Measurements from ENCODE around the gene GPAT3.

GPAT3 gene

GRCh38 chr4:83569429-83569828 lies 33.5 kb downstream of the GPAT3 start:
- no peak for TF ChIP-seq EZH2phosphoT487 (IDR thresholded peaks at IDR 0.05; ENCODE audit: borderline replicate concordance)
- TF ChIP-seq, protein P1, sequence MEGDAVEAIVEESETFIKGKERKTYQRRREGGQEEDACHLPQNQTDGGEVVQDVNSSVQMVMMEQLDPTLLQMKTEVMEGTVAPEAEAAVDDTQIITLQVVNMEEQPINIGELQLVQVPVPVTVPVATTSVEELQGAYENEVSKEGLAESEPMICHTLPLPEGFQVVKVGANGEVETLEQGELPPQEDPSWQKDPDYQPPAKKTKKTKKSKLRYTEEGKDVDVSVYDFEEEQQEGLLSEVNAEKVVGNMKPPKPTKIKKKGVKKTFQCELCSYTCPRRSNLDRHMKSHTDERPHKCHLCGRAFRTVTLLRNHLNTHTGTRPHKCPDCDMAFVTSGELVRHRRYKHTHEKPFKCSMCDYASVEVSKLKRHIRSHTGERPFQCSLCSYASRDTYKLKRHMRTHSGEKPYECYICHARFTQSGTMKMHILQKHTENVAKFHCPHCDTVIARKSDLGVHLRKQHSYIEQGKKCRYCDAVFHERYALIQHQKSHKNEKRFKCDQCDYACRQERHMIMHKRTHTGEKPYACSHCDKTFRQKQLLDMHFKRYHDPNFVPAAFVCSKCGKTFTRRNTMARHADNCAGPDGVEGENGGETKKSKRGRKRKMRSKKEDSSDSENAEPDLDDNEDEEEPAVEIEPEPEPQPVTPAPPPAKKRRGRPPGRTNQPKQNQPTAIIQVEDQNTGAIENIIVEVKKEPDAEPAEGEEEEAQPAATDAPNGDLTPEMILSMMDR (conservative IDR thresholded peaks at IDR 0.05; ENCODE audit: low read length) = no peak
- Histone ChIP-seq H3K9ac (ENCODE audit: low read depth, low read length, poor library complexity, severe bottlenecking) (no peak overlapping the region), H3K9me3 (ENCODE audit: insufficient read depth, low read depth, low read length) (no peaks in the 10 kb centered on the region), H3K27me3 (ENCODE audit: insufficient read depth, low read length, poor library complexity, severe bottlenecking) (no peaks in the 10 kb centered on the region), H2AFZ (ENCODE audit: low read length) (no peak overlapping the region), H3F3A (ENCODE audit: low read depth) (no peaks in the 10 kb centered on the region), H3K4me3 (ENCODE audit: low read length, poor library complexity, severe bottlenecking) (no peak overlapping the region), H3K79me2 (ENCODE audit: insufficient read depth, low read length) (no peaks in the 10 kb centered on the region), H3K9me2 (replicated peaks; ENCODE audit: low read depth, low read length) (no peaks in the 10 kb centered on the region), H3K4me2 (ENCODE audit: low read depth, low read length, poor library complexity, severe bottlenecking) (no peak overlapping the region), H3K4me1 (ENCODE audit: insufficient read depth, low read length, poor library complexity, severe bottlenecking) (no peaks in the 10 kb centered on the region), H3K36me3 (ENCODE audit: insufficient read depth, low read length) (no peaks in the 10 kb centered on the region), H4K20me1 (ENCODE audit: insufficient read depth, low read length, poor library complexity, severe bottlenecking) (no peaks in the 10 kb centered on the region)

DNA sequence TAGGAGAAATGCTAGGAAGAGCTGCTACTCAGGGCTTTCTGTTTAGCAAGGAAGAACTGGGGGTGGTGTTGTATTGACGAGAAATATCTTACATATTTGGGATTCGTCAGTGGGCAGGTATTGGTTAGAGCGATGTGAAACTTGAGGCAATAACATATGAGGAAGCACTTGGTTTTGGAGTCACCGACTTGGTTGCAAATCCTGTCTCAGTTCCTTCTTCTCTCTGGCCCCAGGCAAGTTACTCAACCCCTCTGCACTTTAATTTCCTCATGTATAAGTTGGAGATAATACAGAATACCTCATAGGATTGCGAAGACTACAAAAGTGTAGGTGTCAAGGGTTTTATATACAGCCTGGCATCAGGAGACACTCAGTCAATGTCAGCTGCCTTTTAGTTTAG lies 34.1 kb downstream of the GPAT3 start:
- Histone ChIP-seq H3K36me3 (ENCODE audit: insufficient read depth, low read length) (no peaks in the 10 kb centered on the region), H3K27me3 (ENCODE audit: insufficient read depth, low read length, poor library complexity, severe bottlenecking) (no peaks in the 10 kb centered on the region), H3K4me3 (ENCODE audit: low read length, poor library complexity, severe bottlenecking) (no peak overlapping the region), H3K9me2 (replicated peaks; ENCODE audit: low read depth, low read length) (no peaks in the 10 kb centered on the region), H3K9me3 (ENCODE audit: insufficient read depth, low read depth, low read length) (no peaks in the 10 kb centered on the region), H3K4me2 (ENCODE audit: low read depth, low read length, poor library complexity, severe bottlenecking) (no peak overlapping the region), H3F3A (ENCODE audit: low read depth) (no peaks in the 10 kb centered on the region), H3K79me2 (ENCODE audit: insufficient read depth, low read length) (no peaks in the 10 kb centered on the region), H3K9ac (ENCODE audit: low read depth, low read length, poor library complexity, severe bottlenecking) (no peak overlapping the region), H2AFZ (ENCODE audit: low read length) (no peak overlapping the region), H4K20me1 (ENCODE audit: insufficient read depth, low read length, poor library complexity, severe bottlenecking) (no peaks in the 10 kb centered on the region), H3K4me1 (ENCODE audit: insufficient read depth, low read length, poor library complexity, severe bottlenecking) (no peaks in the 10 kb centered on the region)
- TF ChIP-seq EZH2phosphoT487 (IDR thresholded peaks at IDR 0.05; ENCODE audit: borderline replicate concordance) = no peak
- TF ChIP-seq, protein P1 (conservative IDR thresholded peaks at IDR 0.05; ENCODE audit: low read length) = no peak

GRCh38 chr4:83572848-83573247 lies 36.9 kb downstream of the GPAT3 start:
- Histone ChIP-seq H3K4me1 (ENCODE audit: insufficient read depth, low read length, poor library complexity, severe bottlenecking) (no peaks in the 10 kb centered on the region), H3F3A (ENCODE audit: low read depth) (no peaks in the 10 kb centered on the region), H3K4me2 (ENCODE audit: low read depth, low read length, poor library complexity, severe bottlenecking) (no peak overlapping the region), H3K36me3 (ENCODE audit: insufficient read depth, low read length) (no peaks in the 10 kb centered on the region), H3K9me2 (replicated peaks; ENCODE audit: low read depth, low read length) (no peaks in the 10 kb centered on the region), H3K9me3 (ENCODE audit: insufficient read depth, low read depth, low read length) (no peaks in the 10 kb centered on the region), H3K27me3 (ENCODE audit: insufficient read depth, low read length, poor library complexity, severe bottlenecking) (no peaks in the 10 kb centered on the region), H3K4me3 (ENCODE audit: low read length, poor library complexity, severe bottlenecking) (no peak overlapping the region), H4K20me1 (ENCODE audit: insufficient read depth, low read length, poor library complexity, severe bottlenecking) (no peaks in the 10 kb centered on the region), H3K79me2 (ENCODE audit: insufficient read depth, low read length) (no peaks in the 10 kb centered on the region), H3K9ac (ENCODE audit: low read depth, low read length, poor library complexity, severe bottlenecking) (no peak overlapping the region), H2AFZ (ENCODE audit: low read length) (no peak overlapping the region)
- TF ChIP-seq, protein P1 (conservative IDR thresholded peaks at IDR 0.05; ENCODE audit: low read length) = no peak
- no peak for TF ChIP-seq EZH2phosphoT487 (IDR thresholded peaks at IDR 0.05; ENCODE audit: borderline replicate concordance)
